Muscle of leg (tissue), 16 donors: Measurements from ENCODE around the gene NOL12. TPM values are rescaled to one million over a fixed set of nuclear protein-coding genes. Genes with fewer than 3 reads are reported as not detected.

ENCODE experiments used
- DNase-seq: peaks from one replicate; pipeline ENCODE4 v3.0.0; 2013
- H3K27ac ChIP-seq: one replicate; pipeline ENCODE4 v1.5.1; 2013; ENCODE audit warnings: mild to moderate bottlenecking, low read length, control low read depth
- H3K27me3 ChIP-seq: one replicate; pipeline ENCODE4 v1.6.1; 2013; ENCODE audit warnings: low read length; ENCODE audit not compliant: control insufficient read depth, insufficient read depth
- H3K36me3 ChIP-seq: one replicate; pipeline ENCODE4 v1.6.1; 2013; ENCODE audit warnings: low read length; ENCODE audit not compliant: control insufficient read depth, insufficient read depth
- H3K4me1 ChIP-seq: one replicate; pipeline ENCODE4 v1.6.1; 2013; ENCODE audit warnings: low read length; ENCODE audit not compliant: control insufficient read depth, insufficient read depth
- H3K4me3 ChIP-seq: one replicate; pipeline ENCODE4 v1.5.1; 2013; ENCODE audit warnings: low read length, control low read depth
- H3K9me3 ChIP-seq: replicated peaks from 2 replicates; pipeline ENCODE4 v1.6.1; 2013; ENCODE audit warnings: low read depth, low read length; ENCODE audit not compliant: control insufficient read depth
- WGBS: methylation state at CpG from one replicate; pipeline ENCODE4 v1.1.5; 2013; ENCODE audit warnings: missing lambda C conversion rate; ENCODE audit not compliant: insufficient coverage; 5-methylcytosine and 5-hydroxymethylcytosine counted together
- long read RNA-seq, 11 donors: transcript quantifications; one replicate each; lab custom pipeline, GENCODE V29; 2026
- polyA plus RNA-seq, 8 donors: library from polyadenylated mRNA; unstranded; fragments of 120-200 nt; gene quantifications; one replicate each; pipeline versions ENCODE4 v1.2.1 to v1.2.3, GENCODE V29; 2013; ENCODE audit warnings: inconsistent platforms in 1 of 8, low replicate concordance in 1 of 8; ENCODE audit not compliant: insufficient read length in 8 of 8, insufficient read depth in 1 of 8
- total RNA-seq: library from RNA; stranded (reverse); fragments of 120-200 nt; gene quantifications from one replicate; pipeline ENCODE4 v1.2.4, GENCODE V29; 2013

The NOL12 gene, protein sequence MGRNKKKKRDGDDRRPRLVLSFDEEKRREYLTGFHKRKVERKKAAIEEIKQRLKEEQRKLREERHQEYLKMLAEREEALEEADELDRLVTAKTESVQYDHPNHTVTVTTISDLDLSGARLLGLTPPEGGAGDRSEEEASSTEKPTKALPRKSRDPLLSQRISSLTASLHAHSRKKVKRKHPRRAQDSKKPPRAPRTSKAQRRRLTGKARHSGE
- total RNA-seq (16.2 TPM), polyA plus RNA-seq (10 to 100 TPM; 15.8 to 18.5 (median 17.8) TPM)
- long read RNA-seq, donor 1, partial matches to known transcripts, result 0 of 2 reads
- long read RNA-seq, donor 1, other reads (novel, unspliced or antisense), result 0 of 2 reads
- long read RNA-seq, donor 2, partial matches to known transcripts, result 0 of 2 reads
- long read RNA-seq, donor 2, other reads (novel, unspliced or antisense), result 0 of 2 reads
- long read RNA-seq, donor 3, transcript NOL12-202 (7 exons, 945 nt), result major isoform, 10 of 14 reads
- long read RNA-seq, donor 3, partial matches to known transcripts, result 0 of 14 reads
- long read RNA-seq, donor 3, other reads (novel, unspliced or antisense), result 0 of 14 reads
- long read RNA-seq, donor 4, transcript NOL12-202 (7 exons, 945 nt), result major isoform, 5 of 9 reads
- long read RNA-seq, donor 4, partial matches to known transcripts, result 0 of 9 reads
- long read RNA-seq, donor 4, other reads (novel, unspliced or antisense), result 0 of 9 reads
- long read RNA-seq, donor 5, transcript NOL12-202 (7 exons, 945 nt), result major isoform, 14 of 16 reads
- long read RNA-seq, donor 5, partial matches to known transcripts, result 0 of 16 reads
- long read RNA-seq, donor 5, other reads (novel, unspliced or antisense), result 0 of 16 reads
- long read RNA-seq, donor 6, transcript NOL12-201 (6 exons, 2,854 nt), result minor isoform, 5 of 37 reads
- long read RNA-seq, donor 6, transcript NOL12-202 (7 exons, 945 nt), result major isoform, 16 of 37 reads
- long read RNA-seq, donor 6, partial matches to known transcripts, result 14 of 37 reads
- long read RNA-seq, donor 6, other reads (novel, unspliced or antisense), result 0 of 37 reads
- long read RNA-seq, donor 7, transcript NOL12-202 (7 exons, 945 nt), result major isoform, 10 of 25 reads
- long read RNA-seq, donor 7, transcript NOL12-201 (6 exons, 2,854 nt), result minor isoform, 5 of 25 reads
- long read RNA-seq, donor 7, partial matches to known transcripts, result 8 of 25 reads
- long read RNA-seq, donor 7, other reads (novel, unspliced or antisense), result 0 of 25 reads
- long read RNA-seq, donor 8, partial matches to known transcripts, result 0 of 3 reads
- long read RNA-seq, donor 8, other reads (novel, unspliced or antisense), result 0 of 3 reads
- long read RNA-seq, donor 9, partial matches to known transcripts, result 6 of 12 reads
- long read RNA-seq, donor 9, other reads (novel, unspliced or antisense), result 0 of 12 reads
- long read RNA-seq, donor 10, transcript NOL12-202 (7 exons, 945 nt), result major isoform, 9 of 18 reads
- long read RNA-seq, donor 10, partial matches to known transcripts, result 5 of 18 reads
- long read RNA-seq, donor 10, other reads (novel, unspliced or antisense), result 0 of 18 reads
- long read RNA-seq, donor 11, partial matches to known transcripts, result 0 of 7 reads
- long read RNA-seq, donor 11, other reads (novel, unspliced or antisense), result 0 of 7 reads

DNA sequence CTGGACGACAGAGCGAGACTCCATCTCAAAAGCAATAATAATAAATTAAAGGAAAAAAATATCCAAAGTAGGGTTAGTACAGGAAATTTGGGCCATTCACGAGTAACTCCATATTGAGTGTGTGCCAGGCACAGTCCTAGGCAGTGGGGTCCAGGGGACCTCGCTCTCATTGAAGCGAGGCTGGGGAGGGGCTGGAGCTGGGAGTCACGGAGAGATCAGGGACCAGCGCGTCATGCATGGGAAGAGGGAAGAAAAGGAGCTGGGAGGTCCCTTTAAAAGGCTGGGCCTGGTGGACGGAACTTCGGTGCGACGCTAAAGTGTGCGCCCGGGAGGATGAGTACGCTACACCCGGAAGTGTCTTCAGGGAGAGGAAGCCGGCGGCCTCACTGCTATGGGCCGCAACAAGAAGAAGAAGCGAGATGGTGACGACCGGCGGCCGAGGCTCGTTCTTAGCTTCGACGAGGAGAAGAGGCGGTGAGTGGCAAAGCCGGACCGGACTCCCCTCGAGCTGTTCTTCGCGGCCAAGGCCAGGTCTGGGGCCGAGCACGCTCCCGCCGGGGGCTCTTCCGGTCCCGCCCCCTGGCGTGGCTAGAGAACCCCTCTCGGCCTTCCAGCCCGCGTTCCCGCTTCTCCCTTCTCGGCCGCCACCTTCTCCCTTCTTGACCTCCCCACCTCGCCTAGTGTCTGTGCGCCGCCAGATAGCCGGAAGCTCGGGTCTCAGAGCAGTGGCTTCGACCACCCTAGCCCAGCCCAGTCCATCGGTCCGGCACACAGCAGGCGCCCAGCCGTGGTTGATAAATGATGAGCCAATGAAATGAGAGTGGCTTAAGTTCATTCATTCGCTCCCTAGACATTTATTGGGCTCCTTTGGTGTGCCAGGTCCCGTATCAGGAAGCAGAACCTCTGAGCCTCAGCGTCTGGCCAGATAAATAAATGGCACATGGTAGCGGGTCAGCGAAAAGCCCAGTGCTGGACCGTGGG lies at the start of gene NOL12:
Gene NOL12, plus strand, starts transcription at position 342 of the 981 bp plus-strand sequence. Its CDS starts 50 bp downstream, at position 392.
- H3K27me3 ChIP-seq, result no peaks in the 10 kb centered on the region
- H3K4me3 ChIP-seq, result peak within 1 kb of the TSS; percentile 82
- under 1% methylated on average over 53 of the region's 62 CpGs for WGBS
- H3K27ac ChIP-seq, result peak within 1 kb of the TSS; percentile 71
- H3K4me1 ChIP-seq, result peaks cover 16% of the 10 kb centered on the region
- H3K9me3 ChIP-seq, result no peaks in the 10 kb centered on the region
- DNase-seq, result peak; percentile 95
- H3K36me3 ChIP-seq, result peaks cover 27% of the 10 kb centered on the region

DNA sequence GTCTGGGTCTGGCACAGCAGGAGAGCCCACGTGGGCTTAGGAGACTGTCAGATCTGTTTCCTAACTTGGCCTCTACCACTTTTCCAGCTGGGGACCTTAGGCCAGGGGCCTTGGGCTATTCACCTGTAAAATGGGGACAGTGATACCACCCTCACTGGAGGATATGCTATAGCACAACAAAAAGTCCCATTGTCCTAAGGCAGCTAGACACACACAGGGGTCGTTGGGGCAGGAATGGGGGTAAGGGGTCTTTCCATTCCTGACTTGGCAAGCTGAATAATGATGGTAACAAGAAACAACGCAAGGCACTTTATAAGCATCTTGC lies 49.2 kb upstream of the NOL12 start:
- DNase-seq, result no peak
- H3K4me3 ChIP-seq, result no peak overlapping the region
- no peak overlapping the region for H3K27ac ChIP-seq
- peaks cover 15% of the 10 kb centered on the region for H3K36me3 ChIP-seq
- WGBS, result 0% methylated on average over 1 of the region's 3 CpGs
- H3K4me1 ChIP-seq, result peaks cover 85% of the 10 kb centered on the region
- H3K27me3 ChIP-seq, result no peaks in the 10 kb centered on the region
- no peaks in the 10 kb centered on the region for H3K9me3 ChIP-seq

DNA sequence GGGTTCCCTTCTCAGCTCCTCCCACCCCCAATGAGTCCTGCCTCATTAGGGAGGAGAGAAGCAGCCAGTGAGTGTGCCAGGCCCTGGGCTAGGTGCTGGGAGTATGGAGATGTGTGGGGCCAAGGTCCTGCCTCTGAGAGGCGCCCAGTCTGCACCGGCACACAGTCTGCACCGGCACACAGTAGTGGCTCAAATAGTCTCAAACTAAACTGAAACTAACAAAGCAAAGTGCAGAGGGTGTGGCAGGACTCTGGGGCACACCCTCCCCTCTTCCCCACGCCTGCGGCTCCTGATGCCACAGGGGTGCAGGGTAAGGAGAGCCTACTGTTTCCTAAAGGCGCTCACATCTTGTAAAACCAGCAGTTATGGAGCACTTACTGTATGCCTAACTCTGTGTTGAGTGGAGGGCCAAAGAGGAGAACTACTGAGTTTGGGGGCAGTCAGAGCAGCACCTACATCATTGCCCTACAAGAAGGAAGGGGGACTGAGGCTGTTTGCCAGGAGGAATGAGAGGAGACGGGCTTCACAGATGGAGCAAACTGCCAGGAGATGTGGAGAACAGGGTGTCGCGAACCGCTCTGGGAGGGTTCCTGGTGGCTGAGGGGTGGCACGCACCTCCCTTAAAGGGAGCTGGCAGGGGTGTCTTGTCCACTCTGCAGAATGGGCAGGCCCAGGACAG lies 47.6 kb upstream of the NOL12 start:
- Histone ChIP-seq H3K36me3 (peaks cover 15% of the 10 kb centered on the region), H3K27me3 (no peaks in the 10 kb centered on the region), H3K9me3 (no peaks in the 10 kb centered on the region), H3K27ac (no peak overlapping the region), H3K4me1 (peaks cover 75% of the 10 kb centered on the region), H3K4me3 (peak overlapping the region; percentile 53)
- WGBS, result 42% methylated on average over 7 of the region's 11 CpGs
- peak; percentile 35 for DNase-seq

DNA sequence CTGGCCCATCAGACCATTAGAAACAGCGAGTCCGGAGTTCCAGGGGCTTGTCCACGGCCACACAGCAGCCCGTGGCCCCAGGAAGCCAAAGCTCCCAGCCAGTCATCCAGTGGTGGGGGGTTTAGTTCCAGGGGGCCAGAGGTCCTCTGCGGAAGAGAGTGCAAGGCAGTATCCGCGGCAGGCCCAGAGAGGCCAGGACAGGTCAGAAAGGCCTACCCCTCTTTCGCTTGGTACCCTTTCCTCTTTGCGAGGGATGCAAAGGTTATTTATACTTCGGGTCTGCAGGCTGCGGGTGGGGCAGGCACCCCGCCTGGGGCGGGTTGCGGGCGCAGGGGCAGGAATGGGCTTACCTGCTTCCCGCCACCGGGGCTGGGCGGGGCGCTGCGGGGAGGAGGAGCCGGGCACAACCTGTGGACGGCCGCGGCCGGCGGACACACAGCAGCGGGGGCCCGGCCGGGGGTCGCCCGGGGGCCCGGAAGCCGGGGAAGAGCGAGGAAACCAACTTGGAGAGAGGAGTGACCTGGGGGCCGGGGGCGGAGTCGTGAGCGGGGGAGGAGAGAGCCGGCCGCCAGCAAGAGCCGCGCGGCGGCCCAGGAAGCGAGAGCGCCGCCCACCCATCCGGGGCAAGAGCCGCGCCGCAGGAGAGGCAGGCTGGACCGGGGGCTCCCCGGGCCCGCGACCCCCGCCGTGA lies 46.9 kb upstream of the NOL12 start, which contains the start of gene SH3BP1:
Gene SH3BP1, plus strand, starts transcription at position 600 of the 691 bp plus-strand sequence. CDS start 119 bp downstream, outside the sequence.
- Histone ChIP-seq H3K4me3 (peak within 1 kb of the TSS; percentile 53), H3K36me3 (peaks cover 19% of the 10 kb centered on the region), H3K27me3 (no peaks in the 10 kb centered on the region), H3K9me3 (no peaks in the 10 kb centered on the region), H3K27ac (peak within 1 kb of the TSS; percentile 3), H3K4me1 (peaks cover 71% of the 10 kb centered on the region)
- 7% methylated on average over 52 of the region's 57 CpGs for WGBS
- peak; percentile 75 for DNase-seq

DNA sequence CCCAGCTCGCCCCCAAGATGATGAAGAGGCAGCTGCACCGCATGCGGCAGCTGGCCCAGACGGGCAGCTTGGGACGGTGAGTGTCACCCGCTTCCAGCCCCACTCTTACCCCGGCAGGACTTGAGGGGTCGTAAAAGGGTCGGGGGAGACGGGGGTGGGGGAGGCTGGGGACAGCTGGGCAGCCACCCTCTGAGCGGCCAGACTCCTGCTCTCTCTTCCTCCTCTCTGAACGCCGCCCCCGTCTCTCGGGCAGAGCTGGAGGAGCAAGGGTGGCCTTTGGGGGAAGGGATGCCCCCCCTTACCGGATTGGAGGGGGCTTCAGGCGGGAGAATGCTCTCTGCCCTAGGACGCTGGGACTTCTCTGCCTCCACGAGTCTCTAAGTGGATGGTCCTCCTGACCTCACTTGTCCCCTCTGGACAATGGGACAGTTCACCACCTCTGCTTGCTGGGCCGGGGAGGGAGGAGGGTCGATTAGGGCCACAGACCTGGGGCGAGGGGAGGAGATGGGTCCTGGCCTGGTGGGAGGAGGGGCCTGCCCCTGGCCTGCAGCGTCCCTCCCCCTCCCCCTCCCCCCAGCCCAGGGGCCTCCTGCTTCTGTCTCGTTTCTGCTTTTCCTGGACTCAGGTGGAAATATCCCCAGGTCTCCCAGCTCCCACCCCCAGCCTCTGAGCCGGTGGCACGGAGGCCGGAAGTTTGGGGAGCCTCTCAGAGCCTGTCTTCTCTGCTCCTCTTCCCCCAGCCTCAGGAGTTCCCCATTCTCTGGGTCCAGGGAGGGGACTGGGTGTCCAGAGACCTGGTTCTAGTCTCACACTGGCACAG lies 46.2 kb upstream of the NOL12 start:
- Histone ChIP-seq H3K27ac (peak overlapping the region; percentile 3), H3K9me3 (no peaks in the 10 kb centered on the region), H3K4me3 (peak overlapping the region; percentile 53), H3K27me3 (no peaks in the 10 kb centered on the region), H3K36me3 (peaks cover 27% of the 10 kb centered on the region), H3K4me1 (peaks cover 63% of the 10 kb centered on the region)
- 0% methylated on average over 1 of the region's 27 CpGs for WGBS
- DNase-seq, result peak; percentile 38

DNA sequence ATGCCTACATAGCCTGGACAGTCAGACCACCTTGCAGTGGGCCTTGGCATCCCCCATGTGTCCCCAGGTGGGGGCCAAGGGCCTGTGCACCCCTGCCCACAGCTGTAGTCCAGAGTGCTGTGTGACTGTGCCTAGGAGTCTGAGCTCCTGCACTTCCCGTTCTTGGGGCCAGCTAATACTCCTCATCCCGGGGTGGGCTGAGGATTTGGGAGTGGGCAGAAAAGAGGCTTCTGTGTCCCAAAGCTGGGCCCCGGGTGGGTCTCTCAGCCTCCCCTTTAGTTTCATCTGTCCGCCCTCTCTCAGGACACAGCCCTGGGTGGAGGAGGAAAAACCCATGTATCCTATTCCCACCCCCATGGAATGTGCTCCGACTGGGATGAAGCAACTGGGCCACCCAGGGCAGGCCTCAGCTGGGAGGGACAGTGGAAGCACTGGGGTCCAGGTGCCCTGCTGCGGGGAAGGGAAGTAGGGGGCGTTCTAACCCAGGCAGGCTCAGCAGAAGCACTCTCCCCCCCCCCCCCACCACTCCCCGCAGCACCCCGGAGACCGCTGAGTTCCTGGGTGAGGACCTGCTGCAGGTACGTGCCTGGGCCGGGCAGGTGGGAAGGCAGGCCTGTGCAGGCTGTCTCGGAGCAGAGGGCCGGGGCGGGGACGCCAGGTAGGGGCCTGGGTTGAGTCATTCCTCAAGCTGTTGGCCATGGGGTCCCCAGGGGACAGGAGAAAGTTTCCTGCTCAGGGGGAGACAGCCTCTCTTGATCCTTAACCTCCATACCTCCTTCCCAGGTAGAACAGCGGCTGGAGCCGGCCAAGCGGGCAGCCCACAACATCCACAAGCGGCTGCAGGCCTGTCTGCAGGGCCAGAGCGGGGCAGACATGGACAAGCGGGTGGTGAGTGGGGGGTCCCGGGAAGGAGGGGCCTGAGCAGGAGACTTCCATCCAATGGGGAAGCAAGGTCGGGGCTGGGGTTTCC lies 45.3 kb upstream of the NOL12 start:
- DNase-seq, result peak; percentile 16
- Histone ChIP-seq H3K4me3 (peak overlapping the region; percentile 53), H3K36me3 (peaks cover 30% of the 10 kb centered on the region), H3K4me1 (peaks cover 54% of the 10 kb centered on the region), H3K9me3 (no peaks in the 10 kb centered on the region), H3K27ac (no peak overlapping the region), H3K27me3 (no peaks in the 10 kb centered on the region)
- WGBS, result 83% methylated on average over 6 of the region's 24 CpGs

DNA sequence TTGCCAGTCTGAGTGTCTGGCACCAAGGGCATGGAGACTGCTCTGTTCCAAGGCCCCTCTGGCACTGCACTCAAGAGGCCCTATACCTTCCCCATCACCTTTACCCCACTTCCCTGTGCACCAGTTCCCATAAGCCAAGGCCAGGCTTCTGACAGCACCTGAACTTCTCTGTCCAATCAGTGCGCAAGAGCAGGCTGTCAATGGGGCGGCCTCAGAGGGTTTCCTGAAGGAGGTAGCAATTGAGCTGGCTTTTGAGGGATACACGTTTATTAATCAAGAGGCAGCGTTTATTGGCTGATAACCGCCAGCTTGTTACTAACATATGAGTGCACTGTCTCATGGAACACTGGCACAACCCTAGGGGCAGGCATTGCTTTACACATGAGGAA lies 44.6 kb upstream of the NOL12 start:
- no peak for DNase-seq
- H3K27ac ChIP-seq, result no peak overlapping the region
- H3K4me3 ChIP-seq, result no peak overlapping the region
- WGBS, result 82% methylated on average over 5 of the region's 5 CpGs
- peaks cover 31% of the 10 kb centered on the region for H3K36me3 ChIP-seq
- peaks cover 50% of the 10 kb centered on the region for H3K4me1 ChIP-seq
- H3K9me3 ChIP-seq, result no peaks in the 10 kb centered on the region
- no peaks in the 10 kb centered on the region for H3K27me3 ChIP-seq
